Erythroblast (primary cell): ENCODE data around the gene ZNF732.

Experiments used
- GATA1 ChIP-seq: IDR thresholded peaks from 2 replicates; pipeline ENCODE4 v1.6.1; 2011; ENCODE audit warnings: low read depth, mild to moderate bottlenecking, control low read depth, low read length, moderate library complexity
- POLR2A ChIP-seq: IDR thresholded peaks from 2 replicates; pipeline ENCODE4 v1.6.1; 2011; ENCODE audit warnings: mild to moderate bottlenecking, low read length

DNA sequence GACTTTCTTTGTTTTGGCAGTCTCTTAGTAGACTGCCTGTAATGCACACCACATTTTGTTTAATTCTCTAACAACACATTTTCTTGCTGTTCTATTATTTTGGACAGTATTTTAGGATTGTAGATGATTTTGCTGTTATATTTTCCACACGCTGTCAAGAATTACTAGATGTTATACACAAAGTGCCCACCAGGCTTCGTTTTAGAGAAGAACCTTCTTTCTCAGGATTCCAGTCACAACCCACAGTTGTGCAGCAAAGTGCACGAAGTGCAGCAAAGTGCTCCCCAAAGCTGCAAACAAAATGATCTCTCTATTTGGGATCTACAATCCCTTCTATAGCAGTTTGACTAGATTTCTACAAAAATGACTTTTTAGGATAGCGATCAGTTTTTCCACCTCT lies 34.7 kb upstream of the ZNF732 start:
- no peak for TF ChIP-seq POLR2A
- TF ChIP-seq GATA1 = no peak
